IPS DF 6.9 (cell line): ENCODE results near the gene TRMT1L.

ENCODE experiments used
- DNase-seq: peaks from one replicate; pipeline ENCODE4 v3.0.0-alpha.2; 2013; ENCODE audit warnings: low read depth, low spot score
- H3K27ac ChIP-seq: one replicate; pipeline ENCODE4 v1.5.1; 2013; ENCODE audit warnings: low read length, control low read depth
- H3K27me3 ChIP-seq: 2 replicates; pipeline ENCODE4 v1.6.1; 2013; ENCODE audit warnings: mild to moderate bottlenecking, low read length; ENCODE audit not compliant: control insufficient read depth, insufficient read depth
- H3K36me3 ChIP-seq: 2 replicates; pipeline ENCODE4 v1.6.1; 2013; ENCODE audit warnings: low read length; ENCODE audit not compliant: control insufficient read depth, insufficient read depth
- H3K4me1 ChIP-seq: 2 replicates; pipeline ENCODE4 v1.6.1; 2013; ENCODE audit warnings: low read length; ENCODE audit not compliant: control insufficient read depth, insufficient read depth
- H3K4me3 ChIP-seq: 2 replicates; pipeline ENCODE4 v1.5.1; 2013; ENCODE audit warnings: mild to moderate bottlenecking, low read length
- H3K9me3 ChIP-seq: 2 replicates; pipeline ENCODE4 v1.6.1; 2013; ENCODE audit warnings: low read length, inconsistent platforms; ENCODE audit not compliant: control insufficient read depth, insufficient read depth
- WGBS: extraction: QIAGEN DNeasy Blood & Tissue Kit; methylation state at CpG from one replicate; pipeline ENCODE4 v1.1.7; 2013; ENCODE audit warnings: mixed read lengths, missing lambda C conversion rate; ENCODE audit not compliant: insufficient read length, insufficient coverage; 5-methylcytosine and 5-hydroxymethylcytosine counted together

Gene TRMT1L

GRCh38 chr1:185157599-185158412 is 1.1 kb upstream of the TRMT1L start:
- no peak for DNase-seq
- Histone ChIP-seq H3K36me3 (no peaks in the 10 kb centered on the region), H3K4me3 (peak overlapping the region; percentile 78), H3K27ac (no peak overlapping the region), H3K4me1 (no peaks in the 10 kb centered on the region), H3K27me3 (no peaks in the 10 kb centered on the region), H3K9me3 (no peaks in the 10 kb centered on the region)
- WGBS = no CpG with 5 or more reads among the region's 20 CpGs

- no CpG with 5 or more reads among the region's 30 CpGs for WGBS
- DNase-seq = no peak
- Histone ChIP-seq H3K27me3 (no peaks in the 10 kb centered on the region), H3K9me3 (no peaks in the 10 kb centered on the region), H3K4me1 (no peaks in the 10 kb centered on the region), H3K27ac (no peak overlapping the region), H3K4me3 (peak overlapping the region; percentile 84), H3K36me3 (no peaks in the 10 kb centered on the region)
Measured at GRCh38 chr1:185156288-185156853, 382 bp downstream of the TRMT1L start.

- Histone ChIP-seq H3K9me3 (no peaks in the 10 kb centered on the region), H3K4me3 (peak overlapping the region; percentile 84; the same call in 1 of the 2 replicates), H3K4me1 (no peaks in the 10 kb centered on the region), H3K36me3 (no peaks in the 10 kb centered on the region), H3K27me3 (no peaks in the 10 kb centered on the region), H3K27ac (no peak overlapping the region)
- DNase-seq = no peak
- WGBS = no CpG with 5 or more reads among the region's 11 CpGs
Measured at GRCh38 chr1:185155600-185156287, 1.0 kb downstream of the TRMT1L start.

- no CpG with 5 or more reads among the region's 2 CpGs for WGBS
- Histone ChIP-seq H3K4me1 (no peaks in the 10 kb centered on the region), H3K27me3 (no peaks in the 10 kb centered on the region), H3K27ac (no peak overlapping the region), H3K36me3 (no peaks in the 10 kb centered on the region), H3K4me3 (no peak overlapping the region), H3K9me3 (no peaks in the 10 kb centered on the region)
- DNase-seq = no peak
Measured at GRCh38 chr1:185154912-185155513, 1.7 kb downstream of the TRMT1L start.

GRCh38 chr1:185152187-185152767 is 4.5 kb downstream of the TRMT1L start:
- Histone ChIP-seq H3K36me3 (no peaks in the 10 kb centered on the region), H3K4me1 (no peaks in the 10 kb centered on the region), H3K9me3 (no peaks in the 10 kb centered on the region), H3K27ac (no peak overlapping the region), H3K4me3 (no peak overlapping the region), H3K27me3 (no peaks in the 10 kb centered on the region)
- no CpG with 5 or more reads among the region's 3 CpGs for WGBS
- DNase-seq = no peak

- no CpG with 5 or more reads among the region's 5 CpGs for WGBS
- DNase-seq = no peak
- H3K36me3 ChIP-seq = no peaks in the 10 kb centered on the region
- H3K4me3 ChIP-seq = no peak overlapping the region
- no peaks in the 10 kb centered on the region for H3K4me1 ChIP-seq
- H3K27me3 ChIP-seq = no peaks in the 10 kb centered on the region
- no peak overlapping the region for H3K27ac ChIP-seq
- H3K9me3 ChIP-seq = no peaks in the 10 kb centered on the region
Measured at GRCh38 chr1:185151215-185151614, 5.5 kb downstream of the TRMT1L start.

GRCh38 chr1:185144233-185144632 is 12.5 kb downstream of the TRMT1L start:
- H3K9me3 ChIP-seq = no peaks in the 10 kb centered on the region
- no peak overlapping the region for H3K27ac ChIP-seq
- DNase-seq = no peak
- no peaks in the 10 kb centered on the region for H3K4me1 ChIP-seq
- no peaks in the 10 kb centered on the region for H3K27me3 ChIP-seq
- H3K36me3 ChIP-seq = no peaks in the 10 kb centered on the region
- H3K4me3 ChIP-seq = no peak overlapping the region

GRCh38 chr1:185139246-185139645 is 17.5 kb downstream of the TRMT1L start:
- Histone ChIP-seq H3K36me3 (no peaks in the 10 kb centered on the region; the same call in 1 of the 2 replicates), H3K4me3 (no peak overlapping the region), H3K27me3 (no peaks in the 10 kb centered on the region), H3K4me1 (no peaks in the 10 kb centered on the region), H3K27ac (no peak overlapping the region), H3K9me3 (no peaks in the 10 kb centered on the region)
- no CpG with 5 or more reads among the region's 4 CpGs for WGBS
- DNase-seq = no peak

- Histone ChIP-seq H3K27ac (no peak overlapping the region), H3K36me3 (no peaks in the 10 kb centered on the region; the same call in 1 of the 2 replicates), H3K4me3 (no peak overlapping the region), H3K4me1 (no peaks in the 10 kb centered on the region), H3K9me3 (no peaks in the 10 kb centered on the region), H3K27me3 (no peaks in the 10 kb centered on the region)
- WGBS = no CpG with 5 or more reads among the region's 1 CpG
- DNase-seq = no peak
Measured at GRCh38 chr1:185137896-185138545, 18.7 kb downstream of the TRMT1L start.

- no peak for DNase-seq
- Histone ChIP-seq H3K9me3 (no peaks in the 10 kb centered on the region), H3K36me3 (no peaks in the 10 kb centered on the region; the same call in 1 of the 2 replicates), H3K4me3 (no peak overlapping the region), H3K27me3 (no peaks in the 10 kb centered on the region), H3K4me1 (no peaks in the 10 kb centered on the region), H3K27ac (no peak overlapping the region)
- no CpG with 5 or more reads among the region's 1 CpG for WGBS
Measured at GRCh38 chr1:185132534-185132933, 24.2 kb downstream of the TRMT1L start.
